Measurements from ENCODE around the gene CD5L. TPM values are rescaled to one million over a fixed set of nuclear protein-coding genes. Genes with fewer than 3 reads are reported as not detected.

Gene CD5L
- total and polyA plus RNA-seq, 2 experiments from 2014 or later, result not detected

- no peaks in the 10 kb centered on the region for H3K27me3 ChIP-seq
- WGBS (ENCODE audit: low lambda C conversion rate, missing lambda C conversion rate), result 88% methylated on average over 1 of the region's 1 CpG
- TF ChIP-seq, protein P1, sequence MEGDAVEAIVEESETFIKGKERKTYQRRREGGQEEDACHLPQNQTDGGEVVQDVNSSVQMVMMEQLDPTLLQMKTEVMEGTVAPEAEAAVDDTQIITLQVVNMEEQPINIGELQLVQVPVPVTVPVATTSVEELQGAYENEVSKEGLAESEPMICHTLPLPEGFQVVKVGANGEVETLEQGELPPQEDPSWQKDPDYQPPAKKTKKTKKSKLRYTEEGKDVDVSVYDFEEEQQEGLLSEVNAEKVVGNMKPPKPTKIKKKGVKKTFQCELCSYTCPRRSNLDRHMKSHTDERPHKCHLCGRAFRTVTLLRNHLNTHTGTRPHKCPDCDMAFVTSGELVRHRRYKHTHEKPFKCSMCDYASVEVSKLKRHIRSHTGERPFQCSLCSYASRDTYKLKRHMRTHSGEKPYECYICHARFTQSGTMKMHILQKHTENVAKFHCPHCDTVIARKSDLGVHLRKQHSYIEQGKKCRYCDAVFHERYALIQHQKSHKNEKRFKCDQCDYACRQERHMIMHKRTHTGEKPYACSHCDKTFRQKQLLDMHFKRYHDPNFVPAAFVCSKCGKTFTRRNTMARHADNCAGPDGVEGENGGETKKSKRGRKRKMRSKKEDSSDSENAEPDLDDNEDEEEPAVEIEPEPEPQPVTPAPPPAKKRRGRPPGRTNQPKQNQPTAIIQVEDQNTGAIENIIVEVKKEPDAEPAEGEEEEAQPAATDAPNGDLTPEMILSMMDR (IDR thresholded peaks at IDR 0.05; ENCODE audit: poor library complexity), result no peak
- TF ChIP-seq EZH2phosphoT487 (IDR thresholded peaks at IDR 0.05; ENCODE audit: low read depth, severe bottlenecking, unreplicated experiment), result no peak
- no peak for TF ChIP-seq EZH2 (IDR thresholded peaks at IDR 0.05; ENCODE audit: borderline replicate concordance)
- no peak overlapping the region for H3K27ac ChIP-seq
- H3K9me2 ChIP-seq (replicated peaks; ENCODE audit: insufficient read depth), result no peaks in the 10 kb centered on the region
- H4K20me1 ChIP-seq (ENCODE audit: insufficient read depth, poor library complexity, severe bottlenecking), result no peaks in the 10 kb centered on the region
- no peaks in the 10 kb centered on the region for H3K36me3 ChIP-seq (replicated peaks; ENCODE audit: insufficient read depth, low read depth)
- no peaks in the 10 kb centered on the region for H3K9me3 ChIP-seq (ENCODE audit: low read depth)
- DNase-seq (ENCODE audit: low spot score), result no peak
- no peak overlapping the region for H3K4me2 ChIP-seq
- no peak overlapping the region for H2AFZ ChIP-seq
- H3K4me3 ChIP-seq, result no peak overlapping the region
- H3K4me1 ChIP-seq (ENCODE audit: insufficient read depth), result no peaks in the 10 kb centered on the region
- no peaks in the 10 kb centered on the region for H3K79me2 ChIP-seq
Observed at GRCh38 chr1:157842939-157843338, 1.3 kb upstream of the CD5L start.

DNA sequence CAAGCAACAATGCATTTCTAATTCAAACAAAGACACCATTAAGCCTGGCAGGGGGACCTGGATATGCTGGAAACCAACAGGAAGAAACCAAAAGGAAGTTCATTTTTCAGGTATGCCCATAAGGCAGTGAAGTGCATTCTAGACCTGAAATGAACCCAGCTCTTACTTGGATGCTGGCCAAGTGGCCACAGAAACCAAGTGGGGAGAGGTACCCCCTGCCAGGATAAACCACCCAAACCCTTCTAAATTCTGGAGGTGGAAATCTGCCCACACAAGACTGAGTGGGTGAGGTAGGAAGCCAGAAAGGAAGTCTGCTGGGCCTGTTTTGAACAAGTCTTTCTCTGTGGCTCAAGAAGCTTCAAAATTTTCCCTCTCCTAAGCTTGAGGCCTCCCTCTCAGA lies 2.6 kb downstream of the CD5L start:
- Histone ChIP-seq H3K4me2 (no peak overlapping the region), H3K36me3 (replicated peaks; ENCODE audit: insufficient read depth, low read depth) (no peaks in the 10 kb centered on the region), H2AFZ (no peak overlapping the region), H3K27ac (no peak overlapping the region), H4K20me1 (ENCODE audit: insufficient read depth, poor library complexity, severe bottlenecking) (no peaks in the 10 kb centered on the region), H3K9me2 (replicated peaks; ENCODE audit: insufficient read depth) (no peaks in the 10 kb centered on the region), H3K9me3 (ENCODE audit: low read depth) (no peaks in the 10 kb centered on the region), H3K4me1 (ENCODE audit: insufficient read depth) (no peaks in the 10 kb centered on the region), H3K27me3 (no peaks in the 10 kb centered on the region), H3K4me3 (no peak overlapping the region), H3K79me2 (no peaks in the 10 kb centered on the region)
- no peak for DNase-seq (ENCODE audit: low spot score)
- TF ChIP-seq, protein P1 (IDR thresholded peaks at IDR 0.05; ENCODE audit: poor library complexity), result no peak
- TF ChIP-seq EZH2phosphoT487 (IDR thresholded peaks at IDR 0.05; ENCODE audit: low read depth, severe bottlenecking, unreplicated experiment) (no peak), EZH2 (IDR thresholded peaks at IDR 0.05; ENCODE audit: borderline replicate concordance) (no peak)

DNA sequence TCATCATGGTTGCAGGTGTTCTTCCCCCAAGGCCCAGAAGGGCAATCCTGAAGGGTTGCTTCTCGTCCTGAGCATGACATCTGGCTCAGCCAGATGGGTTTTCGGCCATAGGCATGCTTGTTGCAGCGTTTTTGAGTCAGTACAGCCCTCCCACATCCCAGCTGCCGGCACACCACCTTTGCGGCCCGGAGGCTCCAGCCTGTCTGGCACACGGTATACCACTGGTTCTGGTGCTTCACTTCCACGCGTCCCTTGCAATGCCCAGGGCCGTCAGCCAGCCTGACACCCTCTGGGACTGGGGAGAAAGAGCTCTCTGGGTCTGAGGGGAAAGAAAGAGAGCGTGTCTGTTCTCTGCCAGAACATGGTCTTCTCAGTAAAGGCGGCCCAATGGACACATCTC lies 7.2 kb downstream of the CD5L start:
- no peaks in the 10 kb centered on the region for H4K20me1 ChIP-seq (ENCODE audit: insufficient read depth, poor library complexity, severe bottlenecking)
- no peaks in the 10 kb centered on the region for H3K4me1 ChIP-seq (ENCODE audit: insufficient read depth)
- no peaks in the 10 kb centered on the region for H3K9me2 ChIP-seq (replicated peaks; ENCODE audit: insufficient read depth)
- 90% methylated on average over 12 of the region's 12 CpGs for WGBS (ENCODE audit: low lambda C conversion rate, missing lambda C conversion rate)
- no peak overlapping the region for H2AFZ ChIP-seq
- DNase-seq (ENCODE audit: low spot score), result no peak
- no peak overlapping the region for H3K27ac ChIP-seq
- H3K79me2 ChIP-seq, result no peaks in the 10 kb centered on the region
- H3K36me3 ChIP-seq (replicated peaks; ENCODE audit: insufficient read depth, low read depth), result no peaks in the 10 kb centered on the region
- no peaks in the 10 kb centered on the region for H3K9me3 ChIP-seq (ENCODE audit: low read depth)
- H3K4me3 ChIP-seq, result no peak overlapping the region
- no peak overlapping the region for H3K4me2 ChIP-seq
- H3K27me3 ChIP-seq, result no peaks in the 10 kb centered on the region
- no peak for TF ChIP-seq EZH2phosphoT487 (IDR thresholded peaks at IDR 0.05; ENCODE audit: low read depth, severe bottlenecking, unreplicated experiment)
- TF ChIP-seq EZH2 (IDR thresholded peaks at IDR 0.05; ENCODE audit: borderline replicate concordance), result no peak
- TF ChIP-seq, protein P1 (IDR thresholded peaks at IDR 0.05; ENCODE audit: poor library complexity), result no peak

- no peaks in the 10 kb centered on the region for H3K27me3 ChIP-seq
- no peak overlapping the region for H3K4me3 ChIP-seq
- no peaks in the 10 kb centered on the region for H3K36me3 ChIP-seq (replicated peaks; ENCODE audit: insufficient read depth, low read depth)
- no peak overlapping the region for H2AFZ ChIP-seq
- TF ChIP-seq EZH2phosphoT487 (IDR thresholded peaks at IDR 0.05; ENCODE audit: low read depth, severe bottlenecking, unreplicated experiment) (no peak), EZH2 (IDR thresholded peaks at IDR 0.05; ENCODE audit: borderline replicate concordance) (no peak)
- TF ChIP-seq, protein P1 (IDR thresholded peaks at IDR 0.05; ENCODE audit: poor library complexity), result no peak
- no peak overlapping the region for H3K4me2 ChIP-seq
- H3K79me2 ChIP-seq, result no peaks in the 10 kb centered on the region
- H3K4me1 ChIP-seq (ENCODE audit: insufficient read depth), result no peaks in the 10 kb centered on the region
- H3K9me3 ChIP-seq (ENCODE audit: low read depth), result no peaks in the 10 kb centered on the region
- no peaks in the 10 kb centered on the region for H3K9me2 ChIP-seq (replicated peaks; ENCODE audit: insufficient read depth)
- no peak overlapping the region for H3K27ac ChIP-seq
- WGBS (ENCODE audit: low lambda C conversion rate, missing lambda C conversion rate), result 91% methylated on average over 6 of the region's 6 CpGs
- DNase-seq (ENCODE audit: low spot score), result no peak
- H4K20me1 ChIP-seq (ENCODE audit: insufficient read depth, poor library complexity, severe bottlenecking), result no peaks in the 10 kb centered on the region
Observed at GRCh38 chr1:157833145-157833544, 8.5 kb downstream of the CD5L start.

Measured in hepatocyte (in vitro differentiated cells).